HL-60 (cell line): ENCODE measurements around the gene ANTXR1.

Experiments
- DNase-seq, 2 experiments: peaks; one replicate each; pipeline ENCODE4 v3.0.0-alpha.2; 2010 to 2020; ENCODE audit warnings: low read depth in 1 of 2, low spot score in 1 of 2
- H3K27ac ChIP-seq: fragments of 250-450 bp; sonication (Bioruptor Pico); replicated peaks from 2 replicates; pipeline ENCODE4 v1.5.1; 2020; ENCODE audit warnings: mild to moderate bottlenecking, moderate library complexity
- H3K27me3 ChIP-seq: fragments of 250-450 bp; sonication (Bioruptor Pico); 2 replicates; pipeline ENCODE4 v1.5.1; 2021; ENCODE audit warnings: mild to moderate bottlenecking, moderate library complexity; ENCODE audit not compliant: insufficient read depth, poor library complexity, severe bottlenecking
- H3K4me3 ChIP-seq: replicated peaks from 2 replicates; pipeline ENCODE4 v1.5.1; 2011; ENCODE audit warnings: mild to moderate bottlenecking, control low read depth, low read length; ENCODE audit not compliant: insufficient read depth
- CTCF ChIP-seq: IDR thresholded peaks from one replicate; pipeline ENCODE4 v1.5.1; 2011; ENCODE audit warnings: low read length, control low read depth, inconsistent platforms; ENCODE audit not compliant: insufficient read depth
- GABPA ChIP-seq: IDR thresholded peaks from 2 replicates; pipeline ENCODE4 v1.6.1; 2012; ENCODE audit warnings: low read depth
- POLR2AphosphoS5 ChIP-seq: IDR thresholded peaks from 2 replicates; pipeline ENCODE4 v1.6.1; 2012; ENCODE audit warnings: low read depth
- SPI1 ChIP-seq: IDR thresholded peaks from 2 replicates; pipeline ENCODE4 v1.6.1; 2012; ENCODE audit warnings: low read depth, mild to moderate bottlenecking, borderline replicate concordance
- TF ChIP-seq, protein P1 (sequence below): IDR thresholded peaks from 2 replicates; pipeline ENCODE4 v1.6.1; 2012; ENCODE audit warnings: low read depth; ENCODE audit not compliant: insufficient replicate concordance

ANTXR1 gene

DNA sequence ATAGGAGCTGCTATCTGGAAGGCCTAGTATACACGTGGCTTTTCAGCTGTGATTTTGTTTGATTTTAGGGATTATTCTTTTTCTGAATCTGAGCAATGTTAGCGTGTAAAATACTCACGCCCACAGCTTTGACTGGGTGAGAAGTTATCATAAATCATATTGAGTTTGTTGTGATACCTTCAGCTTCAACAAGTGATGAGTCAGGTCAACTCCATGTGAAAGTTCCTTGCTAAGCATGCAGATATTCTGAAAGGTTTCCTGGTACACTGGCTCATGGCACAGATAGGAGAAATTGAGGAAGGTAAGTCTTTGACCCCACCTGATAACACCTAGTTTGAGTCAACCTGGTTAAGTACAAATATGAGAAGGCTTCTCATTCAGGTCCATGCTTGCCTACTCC lies 38.7 kb upstream of the ANTXR1 start, which contains the start of gene GKN1:
Gene GKN1, plus strand, starts transcription at position 386 of the 400 bp plus-strand sequence. CDS start 42 bp downstream, outside the sequence.
- DNase-seq = no peak
- TF ChIP-seq CTCF (no peak), POLR2AphosphoS5 (no peak), GABPA (no peak), SPI1 (no peak)
- TF ChIP-seq, protein P1, sequence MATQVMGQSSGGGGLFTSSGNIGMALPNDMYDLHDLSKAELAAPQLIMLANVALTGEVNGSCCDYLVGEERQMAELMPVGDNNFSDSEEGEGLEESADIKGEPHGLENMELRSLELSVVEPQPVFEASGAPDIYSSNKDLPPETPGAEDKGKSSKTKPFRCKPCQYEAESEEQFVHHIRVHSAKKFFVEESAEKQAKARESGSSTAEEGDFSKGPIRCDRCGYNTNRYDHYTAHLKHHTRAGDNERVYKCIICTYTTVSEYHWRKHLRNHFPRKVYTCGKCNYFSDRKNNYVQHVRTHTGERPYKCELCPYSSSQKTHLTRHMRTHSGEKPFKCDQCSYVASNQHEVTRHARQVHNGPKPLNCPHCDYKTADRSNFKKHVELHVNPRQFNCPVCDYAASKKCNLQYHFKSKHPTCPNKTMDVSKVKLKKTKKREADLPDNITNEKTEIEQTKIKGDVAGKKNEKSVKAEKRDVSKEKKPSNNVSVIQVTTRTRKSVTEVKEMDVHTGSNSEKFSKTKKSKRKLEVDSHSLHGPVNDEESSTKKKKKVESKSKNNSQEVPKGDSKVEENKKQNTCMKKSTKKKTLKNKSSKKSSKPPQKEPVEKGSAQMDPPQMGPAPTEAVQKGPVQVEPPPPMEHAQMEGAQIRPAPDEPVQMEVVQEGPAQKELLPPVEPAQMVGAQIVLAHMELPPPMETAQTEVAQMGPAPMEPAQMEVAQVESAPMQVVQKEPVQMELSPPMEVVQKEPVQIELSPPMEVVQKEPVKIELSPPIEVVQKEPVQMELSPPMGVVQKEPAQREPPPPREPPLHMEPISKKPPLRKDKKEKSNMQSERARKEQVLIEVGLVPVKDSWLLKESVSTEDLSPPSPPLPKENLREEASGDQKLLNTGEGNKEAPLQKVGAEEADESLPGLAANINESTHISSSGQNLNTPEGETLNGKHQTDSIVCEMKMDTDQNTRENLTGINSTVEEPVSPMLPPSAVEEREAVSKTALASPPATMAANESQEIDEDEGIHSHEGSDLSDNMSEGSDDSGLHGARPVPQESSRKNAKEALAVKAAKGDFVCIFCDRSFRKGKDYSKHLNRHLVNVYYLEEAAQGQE = no peak
- H3K27ac ChIP-seq = no peak within 1 kb of the TSS
- H3K27me3 ChIP-seq = peaks cover 3% of the 10 kb centered on the region
- no peak within 1 kb of the TSS for H3K4me3 ChIP-seq

DNA sequence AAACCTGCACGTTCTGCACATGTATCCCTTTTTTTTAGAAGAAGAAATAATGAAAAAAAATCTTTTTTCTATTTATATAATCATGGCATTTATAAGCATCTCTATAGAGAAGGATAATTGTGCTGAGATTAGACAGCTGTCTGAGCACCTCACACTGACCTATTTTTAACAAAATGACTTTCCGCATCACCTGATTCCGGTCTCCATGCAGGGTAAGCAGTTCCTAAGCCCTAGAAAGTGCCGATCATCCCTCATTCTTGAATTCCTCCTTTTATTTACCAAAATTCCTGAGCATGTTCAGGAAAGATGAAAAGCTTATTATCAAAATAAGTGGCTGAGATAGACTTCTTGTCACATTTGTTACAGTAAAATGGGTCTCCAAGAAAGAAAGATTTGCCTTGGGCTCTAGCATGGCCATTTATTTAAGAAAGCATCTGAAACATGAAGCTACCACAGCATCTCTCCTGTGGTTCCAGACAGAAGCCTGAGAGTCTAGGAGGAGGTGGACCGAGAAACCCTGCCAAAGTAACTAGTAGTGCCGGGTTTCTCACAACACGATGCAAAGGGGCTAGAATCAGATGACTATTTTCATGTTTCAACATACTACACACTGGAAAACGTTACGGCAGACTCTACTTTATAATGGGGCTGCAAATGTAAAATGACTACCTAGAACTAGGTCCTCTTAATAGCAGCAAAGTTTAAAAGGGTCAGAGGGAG lies 37.9 kb upstream of the ANTXR1 start:
- Histone ChIP-seq H3K27ac (no peak overlapping the region), H3K4me3 (no peak overlapping the region), H3K27me3 (peaks cover 3% of the 10 kb centered on the region)
- no peak for DNase-seq
- no peak for TF ChIP-seq CTCF
- no peak for TF ChIP-seq POLR2AphosphoS5
- TF ChIP-seq, protein P1 = no peak
- no peak for TF ChIP-seq SPI1
- no peak for TF ChIP-seq GABPA

DNA sequence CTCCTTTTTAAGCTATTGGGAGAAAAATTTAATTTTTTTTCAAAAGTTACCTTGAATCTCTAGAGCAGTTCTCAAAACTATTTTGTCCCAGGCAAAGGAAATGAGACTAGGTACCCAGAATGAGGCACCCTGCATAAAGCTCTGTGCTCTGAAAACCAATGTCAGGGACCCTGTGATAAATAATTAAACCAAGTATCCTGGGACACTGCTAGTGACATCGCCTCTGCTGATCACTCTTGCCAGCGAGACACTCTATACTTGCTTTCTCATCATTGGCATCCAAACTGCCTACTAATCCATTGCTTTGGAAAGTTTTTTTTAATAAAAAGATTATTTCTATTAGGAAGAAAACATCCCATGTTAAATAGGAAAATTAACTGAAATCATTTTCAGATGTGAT lies 37.1 kb upstream of the ANTXR1 start:
- no peak overlapping the region for H3K4me3 ChIP-seq

More for the DNA sequence above, 37.1 kb upstream of the ANTXR1 start:
- DNase-seq = no peak
- no peak for TF ChIP-seq POLR2AphosphoS5
- TF ChIP-seq GABPA = no peak
- TF ChIP-seq, protein P1 = no peak
- no peak for TF ChIP-seq SPI1
- no peak for TF ChIP-seq CTCF
- H3K27me3 ChIP-seq = peaks cover 3% of the 10 kb centered on the region
- H3K27ac ChIP-seq = no peak overlapping the region
